Esophagus squamous epithelium (tissue), 4 donors: ENCODE results near the gene TIGIT.

ENCODE experiments used
- POLR2A ChIP-seq, 4 donors: fragments of 450-650 bp; IDR thresholded peaks; one replicate each; pipeline ENCODE4 v1.6.1; 2017; ENCODE audit warnings: antibody characterized with exemption in 4 of 4, mild to moderate bottlenecking in 4 of 4, moderate library complexity in 3 of 4
- TF ChIP-seq, protein P1 (sequence below), 6 experiments: fragments of 450-650 bp in 4 of 6; fragments of 200-600 bp in 2 of 6; sonication (generic) in 2 of 6; IDR thresholded peaks; one replicate each; pipeline ENCODE4 v1.5.1; 2016 to 2019; ENCODE audit warnings: antibody characterized with exemption in 6 of 6, mild to moderate bottlenecking in 4 of 6, moderate library complexity in 4 of 6

DNA sequence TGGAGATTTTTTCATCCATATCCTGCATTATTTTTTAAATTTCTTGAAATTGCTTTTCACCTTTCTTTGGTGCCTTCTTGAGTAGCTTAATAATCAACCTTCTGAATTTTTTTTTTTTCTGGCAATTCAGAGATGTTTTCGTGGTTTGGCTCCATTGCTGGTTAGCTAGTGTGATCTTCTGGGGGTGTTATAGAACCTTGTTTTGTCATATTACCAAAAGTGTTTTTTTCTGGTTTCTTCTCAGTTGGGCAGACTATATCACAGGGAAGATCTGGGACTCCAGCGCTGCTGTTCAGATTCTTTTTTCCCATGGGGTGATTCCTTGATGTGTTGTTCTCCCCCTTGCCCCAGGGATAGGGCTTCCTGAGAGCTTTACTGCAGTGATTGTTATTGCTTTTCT is 23.8 kb upstream of the TIGIT start:
- no peak for TF ChIP-seq POLR2A (IDR thresholded peaks at IDR 0.05)
- TF ChIP-seq, protein P1, sequence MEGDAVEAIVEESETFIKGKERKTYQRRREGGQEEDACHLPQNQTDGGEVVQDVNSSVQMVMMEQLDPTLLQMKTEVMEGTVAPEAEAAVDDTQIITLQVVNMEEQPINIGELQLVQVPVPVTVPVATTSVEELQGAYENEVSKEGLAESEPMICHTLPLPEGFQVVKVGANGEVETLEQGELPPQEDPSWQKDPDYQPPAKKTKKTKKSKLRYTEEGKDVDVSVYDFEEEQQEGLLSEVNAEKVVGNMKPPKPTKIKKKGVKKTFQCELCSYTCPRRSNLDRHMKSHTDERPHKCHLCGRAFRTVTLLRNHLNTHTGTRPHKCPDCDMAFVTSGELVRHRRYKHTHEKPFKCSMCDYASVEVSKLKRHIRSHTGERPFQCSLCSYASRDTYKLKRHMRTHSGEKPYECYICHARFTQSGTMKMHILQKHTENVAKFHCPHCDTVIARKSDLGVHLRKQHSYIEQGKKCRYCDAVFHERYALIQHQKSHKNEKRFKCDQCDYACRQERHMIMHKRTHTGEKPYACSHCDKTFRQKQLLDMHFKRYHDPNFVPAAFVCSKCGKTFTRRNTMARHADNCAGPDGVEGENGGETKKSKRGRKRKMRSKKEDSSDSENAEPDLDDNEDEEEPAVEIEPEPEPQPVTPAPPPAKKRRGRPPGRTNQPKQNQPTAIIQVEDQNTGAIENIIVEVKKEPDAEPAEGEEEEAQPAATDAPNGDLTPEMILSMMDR (IDR thresholded peaks at IDR 0.05), result no peak
